ENCODE data around the gene PTPN14. TPM values are rescaled to one million over a fixed set of nuclear protein-coding genes. Genes with fewer than 3 reads are reported as not detected.

The PTPN14 gene
- total RNA-seq, 1 experiment from 2014 or later, result 37.5 TPM

DNA sequence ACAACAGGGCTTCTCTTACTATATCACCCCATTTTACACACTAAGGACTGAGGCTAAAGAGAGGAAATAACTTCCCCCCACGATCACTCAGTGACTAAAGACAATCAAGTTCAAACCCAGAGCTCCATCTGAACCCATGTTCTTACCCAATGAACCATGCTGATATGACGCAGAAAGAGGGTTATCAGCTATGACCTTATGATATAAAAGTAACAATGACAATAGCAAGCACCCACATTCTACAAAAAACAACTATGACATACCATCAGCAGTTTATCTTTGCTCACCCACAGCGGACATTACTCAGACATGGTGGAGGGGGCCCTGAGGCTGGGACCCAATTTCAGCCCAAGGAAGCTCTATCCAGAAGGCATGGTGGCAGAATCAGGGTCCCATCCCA lies 75.7 kb downstream of the PTPN14 start:
- intact Hi-C loops (cut with micrococcal nuclease), result no loop called here
- ATAC-seq (no peak; the same call in 1 of the 2 replicates), DNase-seq (ENCODE audit: low read depth, low spot score) (no peak)
- TF ChIP-seq, protein P1, sequence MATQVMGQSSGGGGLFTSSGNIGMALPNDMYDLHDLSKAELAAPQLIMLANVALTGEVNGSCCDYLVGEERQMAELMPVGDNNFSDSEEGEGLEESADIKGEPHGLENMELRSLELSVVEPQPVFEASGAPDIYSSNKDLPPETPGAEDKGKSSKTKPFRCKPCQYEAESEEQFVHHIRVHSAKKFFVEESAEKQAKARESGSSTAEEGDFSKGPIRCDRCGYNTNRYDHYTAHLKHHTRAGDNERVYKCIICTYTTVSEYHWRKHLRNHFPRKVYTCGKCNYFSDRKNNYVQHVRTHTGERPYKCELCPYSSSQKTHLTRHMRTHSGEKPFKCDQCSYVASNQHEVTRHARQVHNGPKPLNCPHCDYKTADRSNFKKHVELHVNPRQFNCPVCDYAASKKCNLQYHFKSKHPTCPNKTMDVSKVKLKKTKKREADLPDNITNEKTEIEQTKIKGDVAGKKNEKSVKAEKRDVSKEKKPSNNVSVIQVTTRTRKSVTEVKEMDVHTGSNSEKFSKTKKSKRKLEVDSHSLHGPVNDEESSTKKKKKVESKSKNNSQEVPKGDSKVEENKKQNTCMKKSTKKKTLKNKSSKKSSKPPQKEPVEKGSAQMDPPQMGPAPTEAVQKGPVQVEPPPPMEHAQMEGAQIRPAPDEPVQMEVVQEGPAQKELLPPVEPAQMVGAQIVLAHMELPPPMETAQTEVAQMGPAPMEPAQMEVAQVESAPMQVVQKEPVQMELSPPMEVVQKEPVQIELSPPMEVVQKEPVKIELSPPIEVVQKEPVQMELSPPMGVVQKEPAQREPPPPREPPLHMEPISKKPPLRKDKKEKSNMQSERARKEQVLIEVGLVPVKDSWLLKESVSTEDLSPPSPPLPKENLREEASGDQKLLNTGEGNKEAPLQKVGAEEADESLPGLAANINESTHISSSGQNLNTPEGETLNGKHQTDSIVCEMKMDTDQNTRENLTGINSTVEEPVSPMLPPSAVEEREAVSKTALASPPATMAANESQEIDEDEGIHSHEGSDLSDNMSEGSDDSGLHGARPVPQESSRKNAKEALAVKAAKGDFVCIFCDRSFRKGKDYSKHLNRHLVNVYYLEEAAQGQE (IDR thresholded peaks at IDR 0.05; ENCODE audit: low read depth), result no peak
- TF ChIP-seq CBX3 (IDR thresholded peaks at IDR 0.05; ENCODE audit: low read depth) (no peak), CEBPB (IDR thresholded peaks at IDR 0.05; ENCODE audit: low read depth) (no peak), ELF1 (IDR thresholded peaks at IDR 0.05; ENCODE audit: borderline replicate concordance, low read depth) (no peak), TCF7L2 (IDR thresholded peaks at IDR 0.05; ENCODE audit: borderline replicate concordance, extremely low read depth, insufficient read depth, insufficient read length) (no peak), SP1 (IDR thresholded peaks at IDR 0.05; ENCODE audit: low read depth) (no peak)
- TF ChIP-seq, protein P2, sequence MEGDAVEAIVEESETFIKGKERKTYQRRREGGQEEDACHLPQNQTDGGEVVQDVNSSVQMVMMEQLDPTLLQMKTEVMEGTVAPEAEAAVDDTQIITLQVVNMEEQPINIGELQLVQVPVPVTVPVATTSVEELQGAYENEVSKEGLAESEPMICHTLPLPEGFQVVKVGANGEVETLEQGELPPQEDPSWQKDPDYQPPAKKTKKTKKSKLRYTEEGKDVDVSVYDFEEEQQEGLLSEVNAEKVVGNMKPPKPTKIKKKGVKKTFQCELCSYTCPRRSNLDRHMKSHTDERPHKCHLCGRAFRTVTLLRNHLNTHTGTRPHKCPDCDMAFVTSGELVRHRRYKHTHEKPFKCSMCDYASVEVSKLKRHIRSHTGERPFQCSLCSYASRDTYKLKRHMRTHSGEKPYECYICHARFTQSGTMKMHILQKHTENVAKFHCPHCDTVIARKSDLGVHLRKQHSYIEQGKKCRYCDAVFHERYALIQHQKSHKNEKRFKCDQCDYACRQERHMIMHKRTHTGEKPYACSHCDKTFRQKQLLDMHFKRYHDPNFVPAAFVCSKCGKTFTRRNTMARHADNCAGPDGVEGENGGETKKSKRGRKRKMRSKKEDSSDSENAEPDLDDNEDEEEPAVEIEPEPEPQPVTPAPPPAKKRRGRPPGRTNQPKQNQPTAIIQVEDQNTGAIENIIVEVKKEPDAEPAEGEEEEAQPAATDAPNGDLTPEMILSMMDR (IDR thresholded peaks at IDR 0.05 in 2 of 3, conservative IDR thresholded peaks at IDR 0.05 in 1 of 3; ENCODE audit: borderline replicate concordance in 1 of 3, insufficient read depth in 1 of 3, low read depth in 2 of 3, low read length in 2 of 3), result no peak
- Histone ChIP-seq H3K27me3 (ENCODE audit: insufficient read depth, low read length) (no peaks in the 10 kb centered on the region), H3K9ac (ENCODE audit: low read length) (no peak overlapping the region), H3K4me1 (ENCODE audit: control insufficient read depth in 1 of 2, insufficient read depth in 2 of 2, low read length in 2 of 2) (peaks cover 58 to 61% of the 10 kb centered on the region in 2 experiments), H3K4me3 (replicated peaks in 1 of 2; ENCODE audit: low read depth in 1 of 2, low read length in 2 of 2) (peak overlapping the region in 1 of 2 experiments; percentile 24; a peak in 1 of 4 replicates), H3K9me2 (ENCODE audit: insufficient read depth) (no peaks in the 10 kb centered on the region), H3K36me3 (ENCODE audit: control insufficient read depth in 1 of 2, insufficient read depth in 2 of 2, low read length in 2 of 2) (no peaks in the 10 kb centered on the region), H3K27ac (ENCODE audit: low read depth, low read length) (peak overlapping the region; percentile 88), H3K4me2 (ENCODE audit: low read length) (peak overlapping the region; percentile 68), H2AFZ (ENCODE audit: low read depth, low read length, poor library complexity, severe bottlenecking) (no peak overlapping the region), H3K9me3 (ENCODE audit: control insufficient read depth in 1 of 2, insufficient read depth in 1 of 2, low read depth in 1 of 2, low read length in 2 of 2) (no peaks in the 10 kb centered on the region), H3K79me2 (ENCODE audit: insufficient read depth, low read length) (peaks cover 77% of the 10 kb centered on the region), H4K20me1 (ENCODE audit: insufficient read depth) (peaks cover 6% of the 10 kb centered on the region; the same call in 1 of the 2 replicates)
- ChIA-PET CTCF (interaction anchor here (1.1 to 1.5 kb wide), 2 partner anchors 27 to 143 kb away, joined by 3 to 4 read pairs; no protein-coding TSS in a partner anchor), POLR2A (interaction anchor here (0.8 kb wide), 1 partner anchor 10 kb away, joined by 5 read pairs; no protein-coding TSS in a partner anchor), RAD21 (ENCODE audit: low non-redundant PET in 1 of 2, low total read pairs in 2 of 2, uncharacterized antibody in 2 of 2, unreplicated experiment in 2 of 2) (no interaction called here)
- BruUV-seq (replicated peaks), result no TSS peak
